GM19025 (cell line): ENCODE results near the gene RSAD2.
"Not testable (repeated sequence)": the region's sequence is repeated elsewhere in the genome, so short reads cannot be mapped to it uniquely, and the experiment has no call there.

Experiments
- ATAC-seq: cut with Tn5 transposase; IDR thresholded peaks from one replicate; pipeline ENCODE4 v1.9.1; 2021; ENCODE audit warnings: mild to moderate bottlenecking, low read depth, moderate library complexity; ENCODE audit not compliant: unreplicated experiment

RSAD2 gene, protein sequence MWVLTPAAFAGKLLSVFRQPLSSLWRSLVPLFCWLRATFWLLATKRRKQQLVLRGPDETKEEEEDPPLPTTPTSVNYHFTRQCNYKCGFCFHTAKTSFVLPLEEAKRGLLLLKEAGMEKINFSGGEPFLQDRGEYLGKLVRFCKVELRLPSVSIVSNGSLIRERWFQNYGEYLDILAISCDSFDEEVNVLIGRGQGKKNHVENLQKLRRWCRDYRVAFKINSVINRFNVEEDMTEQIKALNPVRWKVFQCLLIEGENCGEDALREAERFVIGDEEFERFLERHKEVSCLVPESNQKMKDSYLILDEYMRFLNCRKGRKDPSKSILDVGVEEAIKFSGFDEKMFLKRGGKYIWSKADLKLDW

GRCh38 chr2:6877402-6878304 lies at the start of gene RSAD2:
Gene RSAD2 (plus strand): TSS chr2:6877777. CDS start chr2:6877801, 24 bp downstream.
- peak; percentile 77 for ATAC-seq

GRCh38 chr2:6828299-6828584 lies 49.3 kb upstream of the RSAD2 start:
- no peak for ATAC-seq

- no peak for ATAC-seq
Observed at GRCh38 chr2:6831229-6831628, 46.3 kb upstream of the RSAD2 start.

DNA sequence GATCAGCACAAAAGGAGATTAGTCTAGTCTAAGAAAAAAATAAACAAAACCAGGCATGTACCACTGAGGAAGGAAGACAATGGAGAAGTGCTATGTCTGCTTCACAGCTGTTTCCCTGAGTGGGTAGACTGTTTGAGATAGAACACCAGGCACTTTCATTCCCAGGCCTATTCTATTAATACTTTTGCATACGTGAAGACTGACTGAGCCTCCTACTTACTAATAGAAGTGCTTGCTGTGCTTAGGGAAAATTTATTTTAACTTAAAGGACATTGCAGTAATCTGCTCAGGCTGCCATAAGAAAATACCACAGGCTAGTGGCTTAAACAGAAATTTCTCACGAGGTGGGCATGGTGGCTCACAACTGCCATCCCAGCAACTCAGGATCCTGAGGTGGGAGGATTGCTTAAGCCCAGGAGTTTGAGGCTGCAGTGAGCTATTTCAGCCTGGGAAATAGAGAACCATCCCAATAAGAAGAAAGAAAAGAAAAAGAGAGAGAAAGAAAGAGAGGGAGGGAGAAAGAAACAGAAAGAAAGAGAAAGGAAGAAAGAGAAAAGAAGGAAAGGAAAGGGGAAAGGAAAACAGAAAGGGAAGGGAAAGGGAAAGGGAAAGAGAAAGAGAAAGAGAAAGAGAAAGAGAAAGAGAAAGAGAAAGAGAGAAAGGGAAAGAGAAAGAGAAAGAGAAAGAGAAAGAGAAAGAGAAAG lies 44.8 kb upstream of the RSAD2 start:
- no peak for ATAC-seq

DNA sequence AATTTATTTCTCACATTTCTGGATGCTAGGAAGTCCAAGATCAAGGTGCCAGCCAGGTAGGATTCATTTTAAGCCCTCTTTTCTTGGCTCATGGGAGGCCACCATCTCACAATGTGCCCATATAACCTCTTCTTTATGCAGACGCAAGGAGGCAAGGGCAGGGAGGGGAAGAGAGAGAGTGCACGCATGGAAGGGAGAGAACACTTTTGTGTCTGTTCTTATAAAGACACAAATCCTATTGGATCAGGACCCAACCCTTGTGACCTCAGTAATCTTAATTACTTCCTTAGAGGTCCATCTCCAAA lies 44.3 kb upstream of the RSAD2 start:
- ATAC-seq: no peak

DNA sequence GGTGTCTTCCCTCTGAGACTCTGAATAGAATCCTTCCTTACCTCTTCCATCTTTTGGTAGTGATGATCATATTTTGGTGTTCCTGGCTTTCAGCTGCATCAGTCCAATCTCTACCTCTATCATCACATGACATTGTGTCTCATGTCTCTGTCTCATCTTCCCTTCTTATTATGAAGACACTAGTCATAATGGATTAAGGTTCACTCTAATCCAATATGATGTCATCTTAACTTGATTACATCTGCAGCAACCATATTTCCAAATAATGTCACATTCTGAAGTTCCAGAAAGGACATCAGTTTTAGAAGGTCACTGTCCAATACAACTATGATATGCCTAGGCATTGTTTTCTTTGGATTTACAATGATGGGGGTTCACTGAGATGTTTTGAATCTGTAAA lies 43.4 kb upstream of the RSAD2 start:
- ATAC-seq: no peak

DNA sequence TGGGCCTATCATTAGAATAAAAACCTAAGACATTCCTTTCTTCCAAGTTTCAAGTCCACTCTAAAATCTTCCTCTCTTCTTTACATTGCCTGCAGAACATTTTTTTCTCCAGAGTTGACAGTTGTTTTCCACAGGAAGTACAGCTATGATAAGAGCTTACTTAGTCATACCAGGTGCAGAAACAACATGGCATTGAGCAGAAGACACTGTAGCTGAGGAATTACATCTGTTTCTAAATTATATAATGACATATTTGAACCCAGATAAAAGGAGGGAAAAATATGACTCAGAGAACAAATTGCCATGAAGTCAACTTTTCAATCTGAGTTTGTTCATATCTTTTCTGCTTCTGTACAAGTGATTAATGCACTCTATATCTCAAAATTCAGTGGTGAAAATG lies 42.1 kb upstream of the RSAD2 start:
- no peak for ATAC-seq

DNA sequence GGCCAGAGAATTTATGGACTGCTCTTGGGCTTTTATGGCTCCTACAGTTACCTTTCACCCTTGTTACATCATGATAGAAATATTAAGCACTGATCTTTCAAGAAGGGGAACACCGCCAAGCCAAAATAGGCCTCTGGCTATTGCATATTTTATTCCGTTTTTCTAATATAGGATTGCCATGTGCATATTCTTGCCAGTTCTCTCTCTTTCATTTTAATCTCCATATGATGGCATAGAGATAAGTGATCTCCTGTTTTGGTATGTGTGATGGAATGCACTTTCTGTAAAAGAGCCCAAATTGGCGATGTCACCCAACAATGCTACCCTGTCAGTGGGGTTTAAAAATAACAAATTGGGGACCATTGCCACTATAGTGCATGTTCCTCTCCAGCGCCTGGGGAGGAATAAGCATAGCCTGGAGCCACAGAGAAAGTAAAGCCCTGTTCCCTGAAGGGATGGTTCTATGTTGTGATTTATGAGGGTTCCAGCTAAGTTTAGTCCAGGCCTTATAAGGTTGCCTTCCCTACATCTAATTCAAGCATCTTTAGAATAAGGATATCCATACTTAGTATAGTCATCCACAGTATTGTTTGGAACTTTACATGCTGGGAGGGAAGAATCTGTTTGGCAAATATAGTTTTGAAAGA lies 38.8 kb upstream of the RSAD2 start:
- ATAC-seq: no peak

DNA sequence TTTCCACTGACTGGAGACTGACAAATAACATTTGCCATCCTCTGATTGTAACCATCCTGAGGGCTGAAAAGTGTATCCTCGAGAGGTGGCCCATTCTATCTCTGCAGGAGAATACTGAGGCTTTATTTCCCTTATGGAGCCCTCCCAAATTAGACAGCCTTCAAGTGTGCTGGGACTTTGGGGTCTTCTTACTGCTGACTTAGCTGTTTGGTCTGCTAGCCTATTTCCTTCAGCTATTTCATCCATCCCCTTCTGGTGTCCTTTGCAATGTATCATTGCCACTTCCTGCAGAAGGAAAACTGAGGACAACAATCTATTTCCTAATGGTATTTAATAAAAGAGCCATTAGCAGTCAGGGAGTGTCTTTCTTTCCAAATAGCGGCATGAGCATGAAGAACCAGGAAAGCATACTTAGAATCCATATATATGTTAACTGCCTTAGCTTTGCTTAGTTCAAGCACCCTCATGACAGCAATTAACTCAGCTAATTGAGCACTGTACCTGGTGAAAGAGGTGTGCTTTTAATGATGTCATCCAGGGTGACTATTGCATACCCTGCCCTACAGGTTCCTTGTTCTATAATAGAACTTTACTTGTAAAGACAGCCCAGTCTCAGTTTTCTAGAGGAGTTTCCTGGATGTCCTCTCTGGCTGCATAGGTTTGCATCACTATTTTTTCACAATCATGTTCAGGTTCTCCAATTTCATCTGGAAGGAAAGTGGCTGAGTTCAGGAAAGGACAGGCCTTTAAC lies 35.9 kb upstream of the RSAD2 start:
- ATAC-seq: no peak

DNA sequence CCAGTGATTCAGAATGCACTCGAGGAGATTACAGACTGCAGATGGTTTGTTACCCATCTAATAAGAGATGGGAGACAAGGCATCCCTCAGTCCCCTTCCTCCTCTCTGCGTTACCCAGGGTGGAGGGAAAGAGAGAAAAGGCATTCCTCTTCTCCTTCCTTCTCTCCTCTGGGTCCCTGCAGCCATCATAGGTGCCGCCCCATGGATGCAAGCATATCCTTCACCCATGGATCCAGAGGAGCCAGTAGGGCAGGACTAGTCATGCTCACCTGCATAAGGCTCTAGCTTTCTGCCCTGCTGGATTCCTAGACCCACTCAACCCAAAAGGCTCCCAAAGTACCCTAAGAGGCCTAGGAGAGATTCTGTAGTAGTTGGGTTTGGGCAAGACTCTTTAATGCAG lies 32.3 kb upstream of the RSAD2 start:
- ATAC-seq: no peak

GRCh38 chr2:6845903-6846302 lies 31.7 kb upstream of the RSAD2 start:
- ATAC-seq: no peak

DNA sequence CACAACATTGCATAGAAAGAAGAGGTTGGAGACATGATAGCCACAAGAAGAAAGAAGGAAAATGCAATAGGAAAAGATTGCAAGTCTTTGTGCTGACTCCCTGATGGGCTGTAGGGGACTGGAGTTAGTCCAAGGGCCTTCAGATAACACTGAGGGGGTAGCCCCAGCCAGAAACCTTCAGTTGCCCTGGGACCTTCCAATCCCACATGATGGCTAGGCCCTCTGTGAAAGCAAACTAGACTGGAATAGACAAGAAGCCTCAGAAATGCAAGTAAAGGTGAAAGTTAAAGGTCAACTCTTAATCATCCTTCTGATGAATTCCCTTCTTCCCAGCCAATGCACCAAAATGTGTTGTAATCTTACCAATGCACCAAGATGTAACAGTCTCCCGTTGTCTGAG lies 31.0 kb upstream of the RSAD2 start:
- no peak for ATAC-seq

GRCh38 chr2:6846967-6847681 lies 30.5 kb upstream of the RSAD2 start:
- no peak for ATAC-seq

DNA sequence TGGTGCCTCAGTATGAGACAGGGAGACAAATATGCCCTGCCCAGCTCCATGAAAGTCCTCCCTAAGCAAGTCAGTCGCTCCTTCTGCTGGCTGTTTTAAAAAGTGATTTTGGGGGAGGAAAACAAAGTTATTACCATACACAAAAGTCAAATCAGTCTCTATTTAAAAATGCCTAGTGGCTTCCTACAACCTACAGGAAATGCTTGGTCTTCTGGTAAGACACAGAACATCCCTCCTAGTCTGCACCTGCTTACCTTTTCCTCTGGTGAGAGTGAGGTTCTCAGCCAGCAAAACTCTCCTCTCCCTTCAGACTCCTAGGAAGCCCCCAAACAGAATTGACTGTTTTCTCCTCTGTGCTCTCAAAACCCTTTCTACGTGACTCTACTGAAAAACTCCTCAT lies 25.4 kb upstream of the RSAD2 start:
- no peak for ATAC-seq

GRCh38 chr2:6854416-6854815 lies 23.2 kb upstream of the RSAD2 start:
- no peak for ATAC-seq

DNA sequence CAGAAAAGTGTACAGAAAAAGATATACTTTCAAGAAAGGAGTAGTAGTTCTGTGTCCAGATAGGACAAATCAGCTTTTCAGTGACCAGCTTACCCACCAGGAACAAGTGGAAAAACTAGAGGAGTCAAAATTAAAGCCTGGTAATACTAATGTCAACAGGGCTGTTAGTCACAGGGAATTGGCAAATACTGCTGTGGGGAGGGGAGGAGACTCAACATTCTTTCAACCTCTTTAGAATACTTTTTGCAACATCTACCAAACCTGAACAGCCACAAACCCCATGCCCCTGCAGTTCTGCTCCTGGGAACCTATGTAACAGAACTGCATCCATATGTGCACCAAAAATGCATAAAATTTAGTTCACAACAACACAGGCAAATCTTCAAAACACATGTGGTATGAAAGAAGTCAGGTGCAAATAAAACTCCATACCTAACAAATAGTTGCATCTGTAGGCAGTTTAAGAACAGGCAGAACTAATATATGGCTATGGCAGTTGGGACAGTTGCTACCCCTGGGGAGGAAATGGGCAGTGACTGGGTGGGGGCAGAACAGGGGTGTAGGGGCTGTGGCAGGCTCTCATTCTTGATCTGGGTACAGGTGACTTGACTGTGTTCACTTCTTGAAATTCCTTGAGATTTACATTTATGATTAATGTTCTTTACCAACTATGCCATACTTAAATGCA lies 21.6 kb upstream of the RSAD2 start:
- no peak for ATAC-seq

DNA sequence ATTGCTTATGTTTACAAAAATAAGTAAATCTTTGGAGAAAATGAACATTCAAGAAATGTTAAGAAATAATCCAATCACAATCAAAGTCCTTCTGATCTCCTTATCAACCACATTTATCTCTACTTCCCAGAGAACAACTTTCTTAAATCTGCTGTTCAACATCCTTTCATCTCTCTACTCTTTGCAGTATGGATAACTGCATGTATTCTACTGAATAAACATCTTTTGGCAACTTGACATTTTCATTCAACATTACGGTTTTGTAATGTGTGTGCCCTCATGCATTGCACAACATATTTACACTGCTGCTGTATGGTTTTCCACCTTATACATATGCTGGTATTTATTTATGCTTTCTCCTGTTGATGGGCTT lies 21.0 kb upstream of the RSAD2 start:
- no peak for ATAC-seq

DNA sequence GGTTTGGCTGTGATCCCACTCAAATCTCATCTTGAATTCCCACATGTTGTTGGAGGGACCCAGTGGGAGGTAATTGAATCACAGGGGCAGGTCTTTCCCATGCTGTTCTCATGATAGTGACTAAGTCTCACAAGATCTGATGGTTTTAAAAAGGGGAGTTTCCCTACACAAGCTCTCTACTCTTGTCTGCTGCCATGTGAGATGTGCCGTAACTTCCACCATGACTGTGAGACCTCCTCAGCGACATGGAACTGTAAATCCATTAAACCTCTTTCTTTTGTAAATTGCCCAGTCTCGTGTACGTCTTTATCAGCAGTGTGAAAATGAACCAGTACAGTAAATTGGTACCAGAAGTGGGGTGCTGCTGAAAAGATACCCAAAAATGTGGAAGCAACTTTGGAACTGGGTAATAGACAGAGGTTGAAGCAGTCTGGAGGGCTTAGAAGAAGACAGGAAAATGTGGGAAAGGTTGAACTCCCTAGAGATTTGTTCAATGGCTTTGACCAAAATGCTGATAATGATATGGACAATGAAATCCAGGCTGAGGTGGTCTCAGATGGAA lies 19.0 kb upstream of the RSAD2 start:
- not testable (repeated sequence) for ATAC-seq

DNA sequence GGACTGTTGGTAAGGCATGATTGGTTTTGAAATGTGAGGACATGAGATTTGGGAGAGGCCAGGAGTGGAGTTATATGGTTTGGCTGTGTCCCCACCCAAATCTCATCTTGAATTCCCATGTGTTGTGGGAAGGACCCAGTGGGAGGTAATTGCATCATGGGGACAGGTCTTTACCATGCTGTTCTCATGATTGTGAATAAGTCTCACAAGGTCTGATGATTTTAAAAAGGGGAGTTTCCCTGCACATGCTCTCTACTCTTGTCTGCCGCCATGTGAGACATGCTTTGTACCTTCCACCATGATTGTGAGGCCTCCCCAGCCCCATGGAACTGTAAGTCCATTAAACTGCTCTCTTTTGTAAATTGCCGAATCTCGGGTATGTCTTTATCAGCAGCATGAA lies 17.3 kb upstream of the RSAD2 start:
- no peak for ATAC-seq
